Islet precursor cell (in vitro differentiated cells): Measurements from ENCODE around the gene PAPPA2.

Experiments
- DNase-seq: peaks from one replicate; pipeline ENCODE4 v3.0.0-alpha.2; 2018

The PAPPA2 gene

GRCh38 chr1:176866011-176866714 lies 403.2 kb downstream of the PAPPA2 start:
- no peak for DNase-seq

DNA sequence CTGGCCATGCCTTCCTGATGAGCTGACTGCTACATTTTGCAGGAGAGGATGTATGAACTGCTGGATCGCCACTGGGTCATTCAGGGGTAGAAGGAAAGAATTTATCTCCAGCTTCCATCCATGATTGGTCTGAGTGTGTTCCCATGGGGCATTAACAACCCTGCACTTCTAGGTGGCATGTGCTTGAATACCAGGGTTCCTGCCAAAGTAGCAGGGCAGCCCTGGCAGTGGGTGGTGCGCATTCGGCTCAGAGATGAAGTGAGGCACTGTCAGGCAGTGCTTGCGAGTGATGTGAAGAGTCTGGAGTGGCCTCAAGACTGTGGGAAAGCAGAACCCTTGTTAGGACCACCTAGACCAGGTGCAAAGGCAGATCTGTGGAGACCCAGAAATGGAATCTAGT lies 406.6 kb downstream of the PAPPA2 start:
- DNase-seq = no peak

GRCh38 chr1:176876966-176877515 lies 414.1 kb downstream of the PAPPA2 start:
- DNase-seq = no peak

- DNase-seq = no peak
Observed at GRCh38 chr1:176877557-176877956, 414.6 kb downstream of the PAPPA2 start.

GRCh38 chr1:176878750-176879536 lies 416.0 kb downstream of the PAPPA2 start:
- peak; percentile 66 for DNase-seq

DNA sequence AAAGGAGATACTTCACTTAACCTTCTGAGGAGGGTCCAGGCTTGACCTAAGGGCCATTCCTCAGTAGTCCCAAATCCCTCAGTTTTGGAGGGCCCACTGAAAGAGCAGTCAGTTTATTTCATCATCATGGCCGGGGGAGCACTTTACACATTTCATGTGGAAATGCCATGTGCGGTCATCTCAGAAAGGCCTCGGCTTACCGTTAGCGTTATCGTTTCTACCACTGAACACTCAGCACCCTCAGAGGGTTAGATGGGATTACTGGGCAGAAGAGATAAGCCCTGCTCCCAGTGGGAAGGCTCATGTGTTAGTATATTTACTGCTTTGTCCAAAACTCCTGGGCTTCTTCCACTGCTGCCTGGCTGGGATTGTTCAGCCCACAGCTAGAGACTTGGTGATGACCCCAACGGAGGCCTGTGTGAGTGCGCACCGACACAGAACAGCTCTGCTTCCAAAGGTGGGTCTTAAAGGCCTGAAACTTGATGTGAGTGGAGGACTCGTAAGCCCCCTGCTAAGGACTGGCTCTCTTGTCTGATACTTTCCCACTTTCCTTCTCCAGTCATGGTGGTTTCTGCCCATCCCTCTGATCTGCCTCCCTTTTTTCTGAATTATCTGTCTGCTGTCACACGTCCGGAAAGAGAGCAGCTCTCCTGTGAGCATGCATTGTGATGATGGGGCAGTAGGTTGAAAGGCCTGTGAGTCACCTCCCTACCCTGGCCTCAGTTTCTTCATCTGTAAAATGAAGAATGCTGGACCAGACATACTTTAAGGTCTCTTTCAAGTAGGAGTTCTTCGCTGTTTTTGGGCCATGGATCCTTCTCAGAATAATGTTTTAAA lies 417.0 kb downstream of the PAPPA2 start:
- DNase-seq = no peak

DNA sequence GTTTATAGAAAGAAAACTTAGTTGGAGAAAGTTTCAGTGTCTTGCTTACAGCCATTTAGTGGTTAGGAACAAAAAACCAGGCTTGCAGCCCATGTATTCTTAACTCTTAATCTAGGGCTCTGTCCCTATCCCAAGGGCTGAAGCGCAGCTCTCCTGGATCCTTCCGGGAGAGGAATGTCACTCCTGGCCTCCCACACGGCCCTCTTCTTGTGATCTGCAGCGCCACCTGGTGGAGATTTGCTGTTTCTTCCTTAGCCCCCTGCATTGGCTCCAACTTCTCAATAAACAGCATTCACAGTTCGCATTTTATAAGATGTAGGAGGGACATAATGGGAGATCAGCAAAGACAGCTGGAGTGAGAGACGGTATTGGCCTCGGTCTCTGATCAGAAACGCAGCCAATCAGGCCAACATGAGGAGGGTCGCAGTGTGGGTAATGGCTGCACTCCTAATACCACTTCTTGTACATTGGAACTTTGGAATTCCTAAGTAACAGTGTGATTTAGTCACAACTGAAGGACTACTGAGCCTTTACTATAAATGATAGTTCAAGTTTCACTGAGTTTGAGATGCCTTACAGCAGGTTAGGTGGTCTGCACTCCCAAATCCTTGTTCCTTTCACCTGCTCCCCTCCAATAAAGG lies 418.1 kb downstream of the PAPPA2 start:
- DNase-seq = peak; percentile 87

DNA sequence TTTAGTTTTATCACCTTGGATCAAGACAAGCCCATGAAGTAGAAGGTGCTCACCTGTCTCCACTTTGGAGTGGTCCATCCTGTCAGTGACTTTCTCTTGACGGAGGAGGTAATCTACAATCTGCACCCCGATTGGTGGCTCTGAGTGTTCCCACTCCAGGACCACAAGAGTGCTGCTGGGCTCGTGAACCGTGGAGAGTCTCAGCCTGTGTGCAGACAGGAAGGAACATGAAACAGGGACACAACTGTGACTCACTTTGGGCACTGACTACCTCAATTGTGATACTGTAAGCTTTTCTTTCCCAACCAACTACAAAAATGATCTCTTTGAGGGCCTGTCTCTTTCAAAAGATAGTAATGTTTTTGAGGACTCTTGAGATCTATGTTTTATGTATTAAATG lies 421.3 kb downstream of the PAPPA2 start:
- DNase-seq = no peak

GRCh38 chr1:176884911-176885310 lies 421.9 kb downstream of the PAPPA2 start:
- DNase-seq = no peak

DNA sequence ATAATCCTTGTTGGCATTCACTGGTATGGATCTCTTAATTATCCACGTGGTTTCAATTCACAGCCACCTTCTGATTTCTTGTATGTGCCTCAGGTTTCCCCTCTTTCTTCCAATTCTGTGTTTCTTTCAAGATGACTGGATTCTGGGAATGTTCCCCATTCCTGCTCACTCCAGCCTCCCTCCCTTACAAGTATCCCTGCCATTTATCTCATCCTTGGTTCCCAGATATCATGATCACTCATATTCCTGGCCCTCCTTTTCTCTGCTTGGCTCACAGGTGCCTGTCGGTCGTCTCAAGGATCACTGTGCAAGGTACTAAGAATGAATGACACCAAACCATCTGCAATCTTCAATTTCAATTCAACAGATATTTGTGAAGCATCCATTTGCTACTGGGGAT lies 422.4 kb downstream of the PAPPA2 start:
- DNase-seq = no peak

- DNase-seq = no peak
Observed at GRCh38 chr1:176885751-176886150, 422.8 kb downstream of the PAPPA2 start.

- DNase-seq = no peak
Observed at GRCh38 chr1:176888471-176889032, 425.6 kb downstream of the PAPPA2 start.

DNA sequence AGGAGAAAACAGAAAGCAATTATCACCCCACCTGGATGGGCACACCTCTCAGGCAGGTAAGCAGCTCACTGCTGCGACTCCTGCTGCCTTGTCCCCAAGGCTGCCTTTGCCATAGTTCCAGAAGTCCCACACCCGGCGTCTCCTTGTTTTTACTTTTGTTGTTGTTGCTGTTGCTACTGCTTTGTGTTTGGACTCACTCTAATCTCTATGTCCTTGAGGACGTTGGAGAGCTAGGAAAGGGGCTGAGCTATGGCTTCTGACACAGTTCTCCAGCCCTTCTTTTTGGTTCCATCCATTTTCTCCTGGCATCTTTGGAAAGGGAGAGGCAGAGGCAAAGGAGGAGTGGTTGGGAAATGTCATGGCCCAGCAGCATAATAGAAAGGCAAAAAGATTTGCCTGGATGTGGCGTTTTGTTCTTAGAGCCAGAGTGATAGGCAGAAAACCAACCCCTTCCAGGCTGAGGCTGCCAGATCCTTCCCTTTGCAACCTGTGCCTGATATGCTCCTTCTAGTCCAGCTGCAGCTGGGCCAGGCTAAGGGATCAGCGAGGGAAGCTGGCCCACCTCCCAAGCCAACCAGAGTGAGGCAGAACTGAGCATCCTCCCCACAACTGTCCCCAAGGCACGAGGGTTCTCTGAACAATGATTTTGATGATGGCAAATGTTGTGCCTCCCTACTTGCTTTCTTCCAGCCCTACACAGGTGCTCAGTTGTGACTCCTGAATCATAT lies 430.8 kb downstream of the PAPPA2 start:
- DNase-seq = no peak

DNA sequence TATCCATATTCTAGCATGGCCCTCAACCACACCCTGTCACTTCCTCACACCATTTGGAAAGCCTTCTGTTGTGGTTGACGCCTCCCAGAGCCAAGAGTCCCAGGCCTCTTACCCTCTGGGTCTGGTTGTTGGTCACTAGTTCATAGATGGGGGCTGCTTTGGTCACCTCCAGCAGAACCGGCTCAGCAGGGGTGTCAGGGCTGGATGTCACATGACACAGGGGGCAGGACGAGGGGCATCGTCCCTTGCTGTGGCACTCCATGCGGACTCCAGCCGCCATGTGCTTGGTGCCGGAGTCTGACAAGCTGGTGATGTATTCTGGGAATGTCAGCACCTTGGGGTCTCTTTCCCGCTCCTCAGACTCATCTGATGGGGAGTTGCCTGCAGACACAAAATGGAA lies 431.5 kb downstream of the PAPPA2 start:
- no peak for DNase-seq
